ENCODE measurements around the gene RNU1-2.
"Not testable (repeated sequence)": the region's sequence is repeated elsewhere in the genome, so short reads cannot be mapped to it uniquely, and the experiment has no call there.

Gene RNU1-2

DNA sequence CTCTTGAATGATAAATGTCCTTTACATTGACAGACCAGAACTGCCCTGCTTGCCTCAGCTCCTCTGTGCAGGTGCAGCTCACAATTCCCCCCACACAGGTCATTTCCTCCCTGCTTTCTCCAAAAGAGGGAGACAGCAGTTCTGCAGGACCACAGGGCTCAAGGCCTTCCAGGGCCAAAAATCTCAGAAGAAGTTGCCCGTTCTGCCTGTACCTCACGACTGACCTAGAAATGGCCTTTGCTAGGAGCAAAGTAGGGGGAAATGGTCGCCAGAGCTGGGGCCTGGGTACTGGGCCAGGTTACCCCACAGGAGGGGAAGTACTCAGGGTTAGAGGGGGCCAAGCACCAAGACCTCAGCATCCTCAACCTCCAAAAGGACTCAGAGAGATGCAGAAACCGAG lies 11.1 kb downstream of the RNU1-2 start:
- H3K4me3 ChIP-seq (ENCODE audit: low read depth, low read length) = no peak overlapping the region
- TF ChIP-seq, protein P1, sequence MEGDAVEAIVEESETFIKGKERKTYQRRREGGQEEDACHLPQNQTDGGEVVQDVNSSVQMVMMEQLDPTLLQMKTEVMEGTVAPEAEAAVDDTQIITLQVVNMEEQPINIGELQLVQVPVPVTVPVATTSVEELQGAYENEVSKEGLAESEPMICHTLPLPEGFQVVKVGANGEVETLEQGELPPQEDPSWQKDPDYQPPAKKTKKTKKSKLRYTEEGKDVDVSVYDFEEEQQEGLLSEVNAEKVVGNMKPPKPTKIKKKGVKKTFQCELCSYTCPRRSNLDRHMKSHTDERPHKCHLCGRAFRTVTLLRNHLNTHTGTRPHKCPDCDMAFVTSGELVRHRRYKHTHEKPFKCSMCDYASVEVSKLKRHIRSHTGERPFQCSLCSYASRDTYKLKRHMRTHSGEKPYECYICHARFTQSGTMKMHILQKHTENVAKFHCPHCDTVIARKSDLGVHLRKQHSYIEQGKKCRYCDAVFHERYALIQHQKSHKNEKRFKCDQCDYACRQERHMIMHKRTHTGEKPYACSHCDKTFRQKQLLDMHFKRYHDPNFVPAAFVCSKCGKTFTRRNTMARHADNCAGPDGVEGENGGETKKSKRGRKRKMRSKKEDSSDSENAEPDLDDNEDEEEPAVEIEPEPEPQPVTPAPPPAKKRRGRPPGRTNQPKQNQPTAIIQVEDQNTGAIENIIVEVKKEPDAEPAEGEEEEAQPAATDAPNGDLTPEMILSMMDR (IDR thresholded peaks at IDR 0.05; ENCODE audit: borderline replicate concordance, insufficient read depth, low read depth, low read length) = no peak

DNA sequence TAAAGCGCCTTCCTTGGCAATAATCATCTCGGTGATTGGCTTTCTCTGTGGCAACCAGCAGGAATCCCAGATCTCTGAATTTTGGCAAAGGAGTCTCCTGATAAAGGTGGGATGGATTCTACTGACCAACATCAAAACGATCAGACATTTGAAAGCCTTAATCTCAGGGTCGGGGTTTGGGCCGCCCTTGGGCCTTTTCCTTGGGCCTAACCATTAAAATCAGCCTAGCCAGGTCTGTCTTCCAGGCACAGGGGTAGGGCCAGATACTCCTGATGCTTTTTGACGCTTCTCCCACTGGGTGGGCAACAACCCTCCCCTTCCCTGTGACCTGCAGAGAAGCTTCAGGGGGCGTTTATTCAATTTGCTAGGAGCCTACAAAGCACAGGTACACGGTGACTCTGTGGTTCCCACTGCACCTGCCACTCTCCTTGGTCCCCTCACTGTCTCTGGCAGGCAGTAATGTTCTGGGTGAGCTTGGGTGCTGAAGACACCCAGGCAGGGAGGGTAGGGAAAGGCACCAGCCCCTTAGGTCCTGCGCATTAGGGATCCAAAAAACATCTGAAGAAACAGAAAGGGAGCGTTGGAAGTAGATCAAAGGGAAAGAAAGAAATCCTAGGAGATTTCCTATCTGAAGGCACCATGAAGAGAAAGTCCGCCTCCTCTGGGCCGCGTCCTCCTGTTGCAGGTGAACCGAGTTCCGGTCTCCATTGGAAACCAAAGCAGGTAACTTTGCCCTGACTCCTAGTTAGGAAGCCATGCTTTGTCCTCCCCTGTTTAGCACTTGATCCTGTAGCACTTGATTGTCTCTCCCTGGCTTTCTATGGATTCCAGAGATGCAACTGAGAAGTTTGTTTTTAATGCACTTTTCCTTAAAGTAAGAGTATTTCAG lies 12.3 kb downstream of the RNU1-2 start:
- TF ChIP-seq, protein P1 (IDR thresholded peaks at IDR 0.05; ENCODE audit: borderline replicate concordance, insufficient read depth, low read depth, low read length) = no peak
- no peak overlapping the region for H3K4me3 ChIP-seq (ENCODE audit: low read depth, low read length)

DNA sequence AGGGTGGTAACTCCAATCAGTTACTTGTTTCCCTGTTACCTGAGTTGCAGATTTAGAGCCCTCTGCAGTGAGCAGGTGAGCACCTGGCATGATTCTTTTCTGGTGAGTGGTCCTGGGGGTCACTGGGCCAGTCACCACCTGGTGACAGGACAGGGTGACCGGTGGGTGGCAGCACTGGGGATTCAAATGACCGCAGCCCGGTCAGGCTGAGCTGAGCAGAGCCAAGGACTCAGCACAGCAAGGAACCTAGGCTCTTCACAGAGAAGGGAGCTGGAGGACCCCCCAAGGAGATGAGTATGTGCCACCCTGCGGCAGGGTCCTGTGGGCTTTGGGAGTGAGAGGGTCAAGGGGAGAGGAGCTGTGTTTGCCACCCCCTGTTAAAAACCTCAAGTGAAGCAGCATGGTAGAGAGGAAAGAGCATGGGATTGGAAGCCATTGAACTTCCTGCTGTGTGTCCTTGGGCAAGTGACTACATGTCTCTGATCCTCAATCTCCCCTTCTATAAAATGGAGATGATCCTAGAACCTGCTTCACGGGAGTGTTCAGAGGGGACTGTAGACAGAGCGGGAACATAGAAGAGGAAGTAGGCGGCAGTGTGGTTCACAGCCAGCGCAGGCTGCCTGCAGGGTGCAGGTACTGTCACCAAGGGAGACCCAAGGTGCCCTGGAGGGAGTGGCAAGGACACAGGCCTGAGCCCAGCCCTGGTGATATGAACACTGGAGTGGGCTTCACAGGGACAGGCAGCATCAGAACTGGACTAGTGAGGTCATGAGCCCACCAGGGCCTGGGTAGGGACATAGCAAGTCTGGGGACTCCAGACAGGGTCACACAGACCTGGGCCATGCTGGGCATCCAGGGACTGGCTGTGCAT lies 16.3 kb downstream of the RNU1-2 start:
- H3K4me3 ChIP-seq (ENCODE audit: low read depth, low read length) = not testable (repeated sequence)

DNA sequence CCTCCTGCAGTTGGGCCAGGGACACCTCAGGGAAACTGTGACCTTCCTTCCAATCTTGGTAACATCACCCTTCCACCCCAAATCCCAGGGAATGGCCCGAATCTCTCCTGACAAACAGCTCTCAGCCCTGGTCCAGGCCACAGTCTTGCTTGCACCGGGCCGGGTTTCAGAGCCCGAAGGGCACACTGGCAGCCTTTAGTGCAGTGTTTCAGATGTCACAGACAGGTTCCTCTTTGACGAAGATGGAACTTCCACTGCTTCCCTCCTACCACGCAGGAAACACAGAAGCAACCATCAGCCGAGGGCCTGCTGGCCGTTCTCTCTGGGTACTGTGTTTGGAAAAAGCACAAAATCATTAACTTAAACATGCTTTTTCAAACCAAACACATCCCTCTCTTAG lies 17.0 kb downstream of the RNU1-2 start:
- H3K4me3 ChIP-seq (ENCODE audit: low read depth, low read length) = not testable (repeated sequence)

DNA sequence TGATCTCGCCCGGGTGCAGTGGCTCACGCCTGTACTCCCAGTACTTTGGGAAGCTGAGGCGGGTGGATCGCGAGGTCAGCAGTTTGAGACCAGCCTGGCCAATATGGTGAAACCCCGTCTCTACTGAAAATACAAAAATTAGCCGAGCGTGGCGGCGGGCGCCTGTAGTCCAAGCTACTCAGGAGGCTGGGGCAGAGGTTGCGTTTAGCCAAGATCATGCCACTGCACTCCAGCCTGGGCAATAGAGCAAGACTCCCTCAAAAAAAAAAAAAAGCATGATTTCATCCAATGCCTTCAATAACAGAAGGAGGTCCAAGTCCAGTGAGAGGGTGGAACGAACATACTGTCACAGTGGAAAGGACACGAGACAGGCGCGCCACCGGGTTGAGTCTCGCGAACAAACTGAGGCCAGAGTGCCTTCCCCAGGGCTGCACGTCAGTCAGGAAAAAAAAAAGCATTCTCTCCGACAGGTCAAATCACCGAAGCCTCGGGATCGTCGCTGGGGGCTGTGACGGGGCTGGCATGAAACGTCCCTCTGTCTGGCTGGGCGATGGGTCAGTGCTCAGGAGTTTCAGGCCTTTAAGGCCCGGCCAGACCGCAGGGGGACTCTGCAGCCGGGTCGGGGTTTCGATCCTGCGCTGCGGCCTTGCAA lies 17.5 kb downstream of the RNU1-2 start:
- TF ChIP-seq, protein P1 (IDR thresholded peaks at IDR 0.05; ENCODE audit: borderline replicate concordance, insufficient read depth, low read depth, low read length) = no peak
- H3K4me3 ChIP-seq (ENCODE audit: low read depth, low read length) = peak overlapping the region; percentile 64

DNA sequence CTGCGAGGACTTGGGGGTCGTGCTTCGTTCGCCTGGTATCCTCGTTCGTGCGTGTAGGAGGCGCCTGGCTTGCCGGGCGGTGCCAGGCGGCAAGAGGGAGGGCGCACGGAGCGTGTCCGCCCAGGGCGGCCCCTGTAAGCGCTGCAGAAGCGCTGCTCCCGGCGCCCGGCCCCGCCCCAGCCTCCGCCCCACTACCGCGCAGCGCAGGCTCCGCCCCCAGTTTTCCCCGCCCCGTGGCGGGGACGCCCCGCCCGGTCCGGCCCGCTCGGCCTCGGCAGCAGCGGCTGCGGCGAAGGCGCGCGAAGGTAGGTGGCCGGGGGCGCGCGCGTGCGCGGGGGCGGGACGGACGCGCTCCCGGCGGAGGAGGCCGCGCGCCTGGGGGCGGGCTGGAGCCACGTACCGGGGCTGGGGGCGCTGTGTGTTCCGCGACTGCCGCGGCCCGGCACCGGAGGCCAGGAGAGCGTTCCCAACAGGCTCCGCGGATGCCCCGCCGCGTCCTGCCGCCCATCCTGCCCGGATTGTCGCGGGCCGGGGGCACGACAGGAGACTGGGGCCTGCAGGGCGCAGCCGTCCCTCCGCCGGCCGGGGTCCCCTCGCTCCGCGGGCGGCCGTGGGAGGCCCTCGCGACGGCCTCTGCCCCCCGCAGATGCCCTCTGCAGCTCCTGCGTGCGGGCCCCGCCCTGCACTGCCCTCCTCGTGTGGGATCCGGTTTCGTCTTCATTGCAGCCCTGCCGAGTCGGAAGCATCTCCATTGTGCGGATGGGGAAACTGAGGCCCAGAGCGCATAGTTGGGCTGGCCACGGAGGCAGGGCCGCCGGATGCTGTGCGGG lies 18.3 kb downstream of the RNU1-2 start:
- peak overlapping the region; percentile 64 for H3K4me3 ChIP-seq (ENCODE audit: low read depth, low read length)
- TF ChIP-seq, protein P1 (IDR thresholded peaks at IDR 0.05; ENCODE audit: borderline replicate concordance, insufficient read depth, low read depth, low read length) = no peak

DNA sequence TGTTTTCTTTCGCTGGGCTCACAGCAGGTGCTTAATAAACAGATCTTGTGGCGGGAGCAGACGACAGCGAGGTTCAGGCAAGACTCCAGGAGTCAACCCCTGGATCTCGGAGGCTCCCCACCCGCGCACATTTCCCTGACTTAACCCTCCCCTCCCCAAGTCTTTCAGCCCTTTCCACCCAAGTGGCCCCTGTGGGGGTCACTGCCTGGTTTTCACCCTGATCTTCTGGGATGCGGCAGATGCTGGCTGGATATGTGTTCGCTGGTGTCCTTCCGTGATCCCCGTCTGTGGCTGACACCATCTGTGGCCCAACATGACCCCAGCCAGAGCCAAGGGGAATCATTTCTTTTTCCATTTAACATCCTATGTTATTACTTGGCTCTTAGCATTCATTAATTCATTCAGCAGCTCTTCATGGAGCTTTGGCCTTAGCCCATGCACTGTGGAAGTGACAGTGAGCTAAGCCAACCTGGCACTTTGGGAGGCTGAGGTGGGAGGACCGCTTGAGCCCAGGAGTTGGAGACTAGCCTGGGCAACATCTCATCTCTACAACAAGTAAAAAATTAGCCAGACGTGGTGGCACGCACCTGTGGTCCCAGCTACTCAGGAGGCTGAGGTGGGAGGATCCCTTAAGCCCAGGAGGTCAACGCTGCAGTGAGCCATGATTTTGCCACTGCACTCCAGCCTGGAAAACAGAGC lies 19.3 kb downstream of the RNU1-2 start:
- H3K4me3 ChIP-seq (ENCODE audit: low read depth, low read length) = not testable (repeated sequence)

DNA sequence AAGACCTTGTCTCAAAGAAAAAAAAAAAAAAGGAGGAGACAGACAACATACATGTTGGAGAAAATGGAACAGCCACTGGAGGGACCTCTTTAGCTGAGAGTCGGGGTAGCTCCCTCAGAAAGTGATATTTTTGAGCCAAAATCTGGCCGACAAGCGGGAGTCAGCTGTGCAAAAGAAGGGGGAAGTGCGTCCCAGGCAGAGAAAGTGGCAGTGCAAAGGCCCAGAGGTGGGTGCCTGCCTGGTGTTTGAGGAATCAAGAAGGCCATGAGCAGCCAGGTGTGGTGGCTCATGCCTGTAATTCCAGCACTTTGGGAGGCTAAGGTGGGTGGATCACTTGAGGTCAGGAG lies 19.8 kb downstream of the RNU1-2 start:
- no peak overlapping the region for H3K4me3 ChIP-seq (ENCODE audit: low read depth, low read length)
- TF ChIP-seq, protein P1 (IDR thresholded peaks at IDR 0.05; ENCODE audit: borderline replicate concordance, insufficient read depth, low read depth, low read length) = no peak

DNA sequence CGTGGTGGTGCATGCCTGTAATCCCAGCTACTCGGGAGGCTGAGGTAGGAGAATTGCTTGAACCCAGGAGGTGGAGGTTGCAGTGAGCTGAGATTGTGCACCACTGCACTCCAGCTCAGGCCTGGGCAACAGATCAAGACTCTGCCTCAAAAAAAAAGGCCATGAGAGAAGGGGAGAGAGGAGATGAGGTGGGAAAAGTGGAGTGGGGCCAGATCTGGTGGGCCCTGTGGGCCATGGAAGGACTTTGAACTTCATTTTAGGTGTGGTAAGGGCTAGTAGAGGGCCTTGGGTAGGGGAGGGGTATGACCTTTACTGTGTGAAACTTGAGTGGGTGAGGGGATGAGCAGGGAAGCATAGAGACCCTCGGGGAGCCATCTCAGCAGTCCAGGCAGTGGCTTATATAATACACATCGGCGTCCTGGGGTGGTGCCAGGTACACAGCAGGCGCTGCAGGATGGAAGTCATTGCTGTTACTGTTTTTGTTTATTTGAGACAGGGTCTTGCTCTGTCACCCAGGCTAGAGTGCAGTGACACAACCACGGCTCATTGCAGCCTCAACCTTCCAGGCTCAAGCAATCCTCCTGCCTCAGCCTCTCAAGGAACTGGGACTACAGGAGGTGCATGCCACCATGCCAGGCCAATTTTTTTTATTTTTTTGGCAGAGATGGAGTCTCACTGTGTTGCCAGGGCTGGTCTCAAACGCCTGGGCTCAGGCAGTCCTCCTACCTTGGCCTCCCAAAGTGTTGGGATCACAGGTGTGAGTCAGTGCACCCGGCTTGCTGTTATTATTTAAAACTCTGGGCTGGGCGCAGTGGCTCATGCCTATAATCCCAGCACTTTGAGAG lies 20.5 kb downstream of the RNU1-2 start:
- H3K4me3 ChIP-seq (ENCODE audit: low read depth, low read length) = not testable (repeated sequence)
